ENCODE results near the gene FOXK1.

Gene FOXK1

GRCh38 chr7:4762121-4763055 is 80.3 kb downstream of the FOXK1 start:
- CTCF ChIA-PET, result no interaction called here
- POLR2A ChIA-PET, result no interaction called here

More at GRCh38 chr7:4762121-4763055, 80.3 kb downstream of the FOXK1 start:
- no peak overlapping the region for H3K4me3 ChIP-seq (ENCODE audit: low read depth, low read length)
- H3K9me3 ChIP-seq (ENCODE audit: control insufficient read depth, insufficient read depth, low read depth, low read length), result no peaks in the 10 kb centered on the region
- peaks cover 12 to 89% of the 10 kb centered on the region in 2 experiments; a peak in 2 of 3 replicates for H3K36me3 ChIP-seq (ENCODE audit: control insufficient read depth in 2 of 2, insufficient read depth in 1 of 2, low read length in 2 of 2)
- H3K4me1 ChIP-seq (ENCODE audit: control insufficient read depth, insufficient read depth, low read length), result no peaks in the 10 kb centered on the region
- TF ChIP-seq ZNF10 (tag by site-specific recombination; IDR thresholded peaks at IDR 0.05) (no peak), ELK4 (IDR thresholded peaks at IDR 0.05; ENCODE audit: borderline replicate concordance, low read depth, low read length) (no peak), ZEB2 (tag by site-specific recombination; IDR thresholded peaks at IDR 0.05) (no peak), PATZ1 (tag by site-specific recombination; IDR thresholded peaks at IDR 0.05) (no peak), ZNF660 (tag by site-specific recombination; IDR thresholded peaks at IDR 0.05) (no peak), TRIM28 (IDR thresholded peaks at IDR 0.05; ENCODE audit: borderline replicate concordance, low read length) (no peak), MYNN (tag by site-specific recombination; IDR thresholded peaks at IDR 0.05; ENCODE audit: borderline replicate concordance) (no peak), ZBTB11 (tag by site-specific recombination; conservative IDR thresholded peaks at IDR 0.05; ENCODE audit: low read depth) (no peak), ZBTB7A (tag by site-specific recombination; IDR thresholded peaks at IDR 0.05; ENCODE audit: low read depth) (no peak), ZSCAN16 (tag by site-specific recombination; IDR thresholded peaks at IDR 0.05) (no peak), ZNF561 (tag by site-specific recombination; IDR thresholded peaks at IDR 0.05; ENCODE audit: borderline replicate concordance) (no peak), ZNF571 (tag by site-specific recombination; IDR thresholded peaks at IDR 0.05) (no peak), RBAK (tag by site-specific recombination; IDR thresholded peaks at IDR 0.05) (no peak), ZNF777 (tag by site-specific recombination; IDR thresholded peaks at IDR 0.05; ENCODE audit: borderline replicate concordance) (no peak), ZNF692 (tag by site-specific recombination; IDR thresholded peaks at IDR 0.05) (no peak), MEIS1 (CRISPR knock-in tag; IDR thresholded peaks at IDR 0.05; ENCODE audit: borderline replicate concordance) (no peak), EGR2 (tag by site-specific recombination; IDR thresholded peaks at IDR 0.05; ENCODE audit: low read depth) (no peak), ZIC2 (tag by site-specific recombination; IDR thresholded peaks at IDR 0.05) (no peak), ZNF510 (tag by site-specific recombination; IDR thresholded peaks at IDR 0.05; ENCODE audit: insufficient replicate concordance) (no peak), ZNF394 (tag by site-specific recombination; IDR thresholded peaks at IDR 0.05; ENCODE audit: borderline replicate concordance) (no peak)
- no peak overlapping the region for H3K27ac ChIP-seq (ENCODE audit: extremely low read depth, low read depth, low read length)
